Brain microvascular endothelial cell (primary cell): ENCODE data around the gene RAB8A.

ENCODE experiments used
- DNase-seq: peaks from one replicate; pipeline ENCODE4 v3.0.0-alpha.2; 2020
- H3K27ac ChIP-seq: fragments of 250-450 bp; sonication (Bioruptor Pico); 2 replicates; pipeline ENCODE4 v1.5.1; 2020; ENCODE audit warnings: mild to moderate bottlenecking, moderate library complexity
- H3K27me3 ChIP-seq: fragments of 250-450 bp; sonication (Bioruptor Pico); replicated peaks from 2 replicates; pipeline ENCODE4 v1.5.1; 2020; ENCODE audit warnings: mild to moderate bottlenecking
- H3K36me3 ChIP-seq: fragments of 250-450 bp; sonication (Bioruptor Pico); replicated peaks from 2 replicates; pipeline ENCODE4 v1.5.1; 2020; ENCODE audit warnings: mild to moderate bottlenecking
- H3K4me3 ChIP-seq: 2 replicates; pipeline ENCODE4 v1.5.1; 2011; ENCODE audit warnings: low read depth, mild to moderate bottlenecking, control low read depth, low read length, moderate library complexity
- CTCF ChIP-seq: IDR thresholded peaks from 2 replicates; pipeline ENCODE4 v1.5.1; 2011; ENCODE audit warnings: low read depth, mild to moderate bottlenecking, moderate library complexity, low read length, control low read depth, inconsistent platforms; ENCODE audit errors: missing control alignments
- in situ Hi-C: cut with HindIII; loops from 2 replicates; pipeline ENCODE4 v1.10.0; 2017; ENCODE audit warnings: low sequenced_read_pairs, low pct_ligation_motif_present

Gene RAB8A

GRCh38 chr19:16087940-16088339 is 23.7 kb upstream of the RAB8A start:
- Histone ChIP-seq H3K4me3 (no peak overlapping the region), H3K36me3 (peaks cover 100% of the 10 kb centered on the region), H3K27me3 (no peaks in the 10 kb centered on the region), H3K27ac (no peak overlapping the region)
- in situ Hi-C loops: no loop called here
- no peak for DNase-seq
- no peak for TF ChIP-seq CTCF

GRCh38 chr19:16088351-16089009 is 23.2 kb upstream of the RAB8A start:
- Histone ChIP-seq H3K27ac (peak overlapping the region; percentile 14), H3K27me3 (no peaks in the 10 kb centered on the region), H3K4me3 (no peak overlapping the region), H3K36me3 (peaks cover 100% of the 10 kb centered on the region)
- in situ Hi-C loops: no loop called here
- TF ChIP-seq CTCF: peak; percentile 54
- no peak for DNase-seq

GRCh38 chr19:16089010-16089846 is 22.5 kb upstream of the RAB8A start:
- no peak for DNase-seq
- Histone ChIP-seq H3K27me3 (no peaks in the 10 kb centered on the region), H3K36me3 (peaks cover 100% of the 10 kb centered on the region), H3K4me3 (no peak overlapping the region), H3K27ac (no peak overlapping the region)
- in situ Hi-C loops: no loop called here
- no peak for TF ChIP-seq CTCF

- no peak for TF ChIP-seq CTCF
- in situ Hi-C loops: no loop called here
- no peak overlapping the region for H3K4me3 ChIP-seq
- H3K27ac ChIP-seq: peak overlapping the region; percentile 36
- H3K27me3 ChIP-seq: no peaks in the 10 kb centered on the region
- DNase-seq: no peak
- peaks cover 98% of the 10 kb centered on the region for H3K36me3 ChIP-seq
Measured at GRCh38 chr19:16091546-16092475, 19.9 kb upstream of the RAB8A start.

DNA sequence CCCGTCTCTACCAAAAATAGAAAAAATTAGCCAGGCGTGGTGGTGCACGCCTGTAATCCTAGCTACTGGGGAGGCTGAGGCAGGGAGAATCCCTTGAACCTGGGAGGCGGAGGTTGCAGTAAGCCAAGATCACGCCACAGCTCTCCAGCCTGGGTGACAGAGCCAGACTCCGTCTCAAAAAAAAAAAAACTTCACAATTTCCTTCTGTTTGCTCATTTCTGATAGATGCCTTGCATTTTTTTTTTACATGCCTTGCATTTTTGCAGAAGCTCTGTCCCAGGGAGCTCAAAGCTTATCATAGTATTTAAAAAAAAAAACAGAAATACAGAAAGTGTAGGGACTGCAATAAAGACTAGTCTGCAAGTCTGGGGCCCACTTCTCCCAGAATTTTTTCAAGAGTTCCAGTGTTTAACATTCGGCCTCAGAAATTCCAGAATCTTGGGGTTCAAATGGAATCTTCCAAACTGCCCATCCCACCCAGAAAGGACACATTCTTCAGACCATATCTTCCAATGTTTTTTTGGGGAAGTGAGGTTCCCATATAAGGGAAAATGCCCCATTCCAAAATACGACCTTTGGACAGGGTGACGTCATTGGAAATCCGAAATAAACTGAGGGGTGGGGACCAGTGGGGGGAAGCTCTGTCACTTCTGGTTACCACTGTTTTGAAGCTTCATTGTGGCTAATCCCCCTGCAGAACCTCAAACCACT is 17.2 kb upstream of the RAB8A start:
- TF ChIP-seq CTCF: no peak
- DNase-seq: no peak
- Histone ChIP-seq H3K36me3 (peaks cover 95% of the 10 kb centered on the region), H3K27ac (peak overlapping the region; percentile 46), H3K4me3 (no peak overlapping the region), H3K27me3 (no peaks in the 10 kb centered on the region)
- in situ Hi-C loops: no loop called here
